IMR-90 (cell line): ENCODE results near the gene SNED1. TPM values are rescaled to one million over a fixed set of nuclear protein-coding genes. Genes with fewer than 3 reads are reported as not detected.

Experiments
- ATAC-seq: fragments of 200-7000 bp; cut with Tn5 transposase; 2 replicates; pipeline ENCODE4 v1.9.1; 2020; ENCODE audit warnings: low read depth, mild to moderate bottlenecking, moderate library complexity
- BruUV-seq: library from RNA; stranded (reverse); fragments of 400-500 nt; replicated peaks from 2 replicates; lab custom pipeline; 2021; lab: Mats Ljungman, UMichigan
- CTCF ChIA-PET: fragments of 300-600 bp; formaldehyde crosslinking; extraction: SDS; loops from one replicate; lab custom pipeline; 2021; ENCODE audit warnings: antibody characterized with exemption; lab: Yijun Ruan, JAX
- POLR2A ChIA-PET: fragments of 300-600 bp; sonication (Branson Sonifier 250); formaldehyde crosslinking; loops from one replicate; lab custom pipeline; 2022; ENCODE audit warnings: antibody characterized with exemption; ENCODE audit not compliant: unreplicated experiment; lab: Charles Lee
- DNase-seq: peaks from one replicate; pipeline ENCODE4 v3.0.0; 2013
- H2AFZ ChIP-seq: replicated peaks from 2 replicates; pipeline ENCODE3; 2013; ENCODE audit warnings: low read length, mild to moderate bottlenecking; ENCODE audit not compliant: poor library complexity
- H2AK5ac ChIP-seq: 2 replicates; pipeline ENCODE4 v1.6.1; 2013; ENCODE audit warnings: low read depth, low read length, inconsistent platforms
- H2AK9ac ChIP-seq: replicated peaks from 2 replicates; pipeline ENCODE3; 2013; ENCODE audit warnings: mild to moderate bottlenecking, low read depth, low read length, moderate library complexity; ENCODE audit not compliant: poor library complexity
- H2BK120ac ChIP-seq: 2 replicates; pipeline ENCODE4 v1.6.1; 2013; ENCODE audit warnings: low read depth, low read length, inconsistent platforms
- H2BK15ac ChIP-seq: 3 replicates; pipeline ENCODE4 v1.6.1; 2013; ENCODE audit warnings: low read depth, low read length, inconsistent platforms
- H2BK20ac ChIP-seq: 2 replicates; pipeline ENCODE4 v1.6.1; 2013; ENCODE audit warnings: low read depth, mild to moderate bottlenecking, inconsistent platforms, low read length, moderate library complexity
- H2BK5ac ChIP-seq: 2 replicates; pipeline ENCODE4 v1.6.1; 2013; ENCODE audit warnings: mild to moderate bottlenecking, low read depth, low read length, inconsistent platforms; ENCODE audit not compliant: poor library complexity, severe bottlenecking
- H3K14ac ChIP-seq: replicated peaks from 2 replicates; pipeline ENCODE4 v1.6.1; 2013; ENCODE audit warnings: low read depth, low read length, inconsistent platforms
- H3K18ac ChIP-seq: 2 replicates; pipeline ENCODE4 v1.6.1; 2013; ENCODE audit warnings: low read depth, low read length, control low read depth
- H3K23ac ChIP-seq: 2 replicates; pipeline ENCODE4 v1.6.1; 2013; ENCODE audit warnings: low read depth, low read length, inconsistent platforms
- H3K27ac ChIP-seq: 2 replicates; pipeline ENCODE4 v1.5.1; 2013; ENCODE audit warnings: mild to moderate bottlenecking, control low read depth, low read length; ENCODE audit not compliant: insufficient read depth
- H3K27me3 ChIP-seq: 2 replicates; pipeline ENCODE4 v1.6.1; 2013; ENCODE audit warnings: low read length; ENCODE audit not compliant: control insufficient read depth, insufficient read depth
- H3K36me3 ChIP-seq: 2 replicates; pipeline ENCODE4 v1.6.1; 2013; ENCODE audit warnings: low read length, mixed read lengths; ENCODE audit not compliant: control insufficient read depth, insufficient read depth
- H3K4ac ChIP-seq: 2 replicates; pipeline ENCODE4 v1.6.1; 2013; ENCODE audit warnings: low read depth, low read length, inconsistent platforms
- H3K4me1 ChIP-seq: 2 replicates; pipeline ENCODE4 v1.6.1; 2013; ENCODE audit warnings: low read length, mixed read lengths; ENCODE audit not compliant: control insufficient read depth, insufficient read depth
- H3K4me2 ChIP-seq: 2 replicates; pipeline ENCODE4 v1.6.1; 2013; ENCODE audit warnings: low read depth, mild to moderate bottlenecking, control low read depth, low read length, moderate library complexity
- H3K4me3 ChIP-seq: 2 replicates; pipeline ENCODE4 v1.5.1; 2013; ENCODE audit warnings: low read depth, mild to moderate bottlenecking, control low read depth, low read length, moderate library complexity; ENCODE audit not compliant: insufficient read depth
- H3K56ac ChIP-seq: 2 replicates; pipeline ENCODE4 v1.6.1; 2013; ENCODE audit warnings: low read length, inconsistent platforms; ENCODE audit not compliant: insufficient read depth; ENCODE audit errors: extremely low read depth
- H3K79me1 ChIP-seq, 2 experiments: 2 replicates each; pipeline ENCODE4 v1.6.1; 2013; ENCODE audit warnings: low read length in 2 of 2, inconsistent platforms in 1 of 2, low read depth in 1 of 2
- H3K9ac ChIP-seq: 2 replicates; pipeline ENCODE4 v1.6.1; 2013; ENCODE audit warnings: low read depth, low read length, control low read depth
- H3K9me1 ChIP-seq: 2 replicates; pipeline ENCODE4 v1.6.1; 2013; ENCODE audit warnings: low read length, inconsistent platforms; ENCODE audit not compliant: insufficient read depth
- H3K9me3 ChIP-seq: 2 replicates; pipeline ENCODE4 v1.6.1; 2013; ENCODE audit warnings: low read length; ENCODE audit not compliant: control insufficient read depth, insufficient read depth
- H4K20me1 ChIP-seq: 2 replicates; pipeline ENCODE4 v1.6.1; 2013; ENCODE audit warnings: low read length, inconsistent platforms; ENCODE audit not compliant: insufficient read depth
- H4K5ac ChIP-seq: 2 replicates; pipeline ENCODE4 v1.6.1; 2013; ENCODE audit warnings: mild to moderate bottlenecking, low read depth, low read length, control low read depth
- H4K8ac ChIP-seq, 2 experiments: 2 replicates each; pipeline ENCODE4 v1.6.1; 2013; ENCODE audit warnings: low read depth in 2 of 2, low read length in 2 of 2, control low read depth in 1 of 2, inconsistent platforms in 1 of 2
- H4K91ac ChIP-seq: 2 replicates; pipeline ENCODE4 v1.6.1; 2013; ENCODE audit warnings: low read depth, low read length, inconsistent platforms; ENCODE audit not compliant: insufficient read depth
- CEBPB ChIP-seq: IDR thresholded peaks from 2 replicates; pipeline ENCODE4 v1.6.1; 2012; ENCODE audit warnings: low read depth, low read length, improper control_type of control experiment
- CHD1 ChIP-seq: IDR thresholded peaks from 2 replicates; pipeline ENCODE4 v1.6.1; 2012; ENCODE audit warnings: low read depth, low read length, improper control_type of control experiment
- FOS ChIP-seq: fragments of 150-350 bp; IDR thresholded peaks from 2 replicates; pipeline ENCODE4 v1.6.1; 2016; ENCODE audit warnings: low read depth, low read length
- MAFK ChIP-seq: IDR thresholded peaks from 2 replicates; pipeline ENCODE4 v1.6.1; 2012; ENCODE audit warnings: low read depth, low read length, improper control_type of control experiment
- MAZ ChIP-seq: IDR thresholded peaks from 2 replicates; pipeline ENCODE4 v1.6.1; 2012; ENCODE audit warnings: low read depth, mild to moderate bottlenecking, low read length, improper control_type of control experiment, moderate library complexity, borderline replicate concordance
- MXI1 ChIP-seq: IDR thresholded peaks from 2 replicates; pipeline ENCODE4 v1.6.1; 2012; ENCODE audit warnings: low read depth, mild to moderate bottlenecking, low read length, moderate library complexity, borderline replicate concordance
- NFE2L2 ChIP-seq: fragments of 150-350 bp; IDR thresholded peaks from 2 replicates; pipeline ENCODE4 v1.6.1; 2016; ENCODE audit warnings: low read depth, mild to moderate bottlenecking, low read length
- RAD21 ChIP-seq: IDR thresholded peaks from 2 replicates; pipeline ENCODE4 v1.6.1; 2012; ENCODE audit warnings: low read length, improper control_type of control experiment
- RCOR1 ChIP-seq: IDR thresholded peaks from 2 replicates; pipeline ENCODE4 v1.6.1; 2012; ENCODE audit warnings: mild to moderate bottlenecking, low read length, improper control_type of control experiment; ENCODE audit not compliant: insufficient replicate concordance
- RFX5 ChIP-seq: IDR thresholded peaks from 2 replicates; pipeline ENCODE4 v1.8.0; 2012; ENCODE audit warnings: low read depth, mild to moderate bottlenecking, low read length, moderate library complexity
- SMC3 ChIP-seq: fragments of 150-350 bp; IDR thresholded peaks from 2 replicates; pipeline ENCODE4 v1.6.1; 2016; ENCODE audit warnings: low read depth, mild to moderate bottlenecking, antibody characterized with exemption, low read length, moderate library complexity
- WGBS, 2 experiments: methylation state at CpG; one replicate each; pipeline versions ENCODE4 v1.1.5 to v1.1.7; 2013; ENCODE audit warnings: missing lambda C conversion rate in 2 of 2; ENCODE audit not compliant: insufficient read length in 1 of 2; ENCODE audit errors: extremely low coverage in 2 of 2; 5-methylcytosine and 5-hydroxymethylcytosine counted together
- dilution Hi-C: fragments of 300-500 bp; cut with HindIII; formaldehyde crosslinking; loops from one replicate; pipeline ENCODE4 v1.14.3; 2018; ENCODE audit warnings: low sequenced_read_pairs; ENCODE audit not compliant: unreplicated experiment
- in situ Hi-C: fragments of 300-500 bp; cut with MboI; formaldehyde crosslinking; loops from 3 replicates; pipeline ENCODE4 v1.14.3; 2019; ENCODE audit warnings: low sequenced_read_pairs, inconsistent platforms, mixed read lengths
- intact Hi-C: fragments of 100-400 bp; cut with micrococcal nuclease; formaldehyde crosslinking; loops from 2 replicates; pipeline ENCODE4 v1.10.0; 2022
- polyA plus RNA-seq, 3 experiments: library from polyadenylated mRNA; depleted of rRNA; stranded (reverse); fragments of >200 nt; gene quantifications; 2 replicates each; pipeline ENCODE4 v1.2.3, GENCODE V29; 2012; ENCODE audit warnings: low replicate concordance in 1 of 3
- total RNA-seq: library from RNA; depleted of rRNA; stranded (reverse); fragments of >200 nt; gene quantifications from 2 replicates; pipeline ENCODE4 v1.2.3, GENCODE V29; 2012
- TF ChIP-seq, protein P1 (sequence below): fragments of 150-350 bp; IDR thresholded peaks from 2 replicates; pipeline ENCODE4 v1.6.1; 2016; ENCODE audit warnings: low read depth, mild to moderate bottlenecking, low read length, moderate library complexity, borderline replicate concordance
- TF ChIP-seq, protein P2 (sequence below): conservative IDR thresholded peaks from 2 replicates; pipeline ENCODE4 v1.5.1; 2012; ENCODE audit warnings: mild to moderate bottlenecking, low read depth, low read length, improper control_type of control experiment
- TF ChIP-seq, protein P3 (sequence below): fragments of 150-350 bp; IDR thresholded peaks from 2 replicates; pipeline ENCODE4 v1.6.1; 2017; ENCODE audit warnings: mild to moderate bottlenecking, antibody characterized with exemption, low read length, low read depth

SNED1 gene
- total and polyA plus RNA-seq, 2 of the 4 experiments (the other 2 are of a cell fraction), result 1.1 to 3.4 TPM

DNA sequence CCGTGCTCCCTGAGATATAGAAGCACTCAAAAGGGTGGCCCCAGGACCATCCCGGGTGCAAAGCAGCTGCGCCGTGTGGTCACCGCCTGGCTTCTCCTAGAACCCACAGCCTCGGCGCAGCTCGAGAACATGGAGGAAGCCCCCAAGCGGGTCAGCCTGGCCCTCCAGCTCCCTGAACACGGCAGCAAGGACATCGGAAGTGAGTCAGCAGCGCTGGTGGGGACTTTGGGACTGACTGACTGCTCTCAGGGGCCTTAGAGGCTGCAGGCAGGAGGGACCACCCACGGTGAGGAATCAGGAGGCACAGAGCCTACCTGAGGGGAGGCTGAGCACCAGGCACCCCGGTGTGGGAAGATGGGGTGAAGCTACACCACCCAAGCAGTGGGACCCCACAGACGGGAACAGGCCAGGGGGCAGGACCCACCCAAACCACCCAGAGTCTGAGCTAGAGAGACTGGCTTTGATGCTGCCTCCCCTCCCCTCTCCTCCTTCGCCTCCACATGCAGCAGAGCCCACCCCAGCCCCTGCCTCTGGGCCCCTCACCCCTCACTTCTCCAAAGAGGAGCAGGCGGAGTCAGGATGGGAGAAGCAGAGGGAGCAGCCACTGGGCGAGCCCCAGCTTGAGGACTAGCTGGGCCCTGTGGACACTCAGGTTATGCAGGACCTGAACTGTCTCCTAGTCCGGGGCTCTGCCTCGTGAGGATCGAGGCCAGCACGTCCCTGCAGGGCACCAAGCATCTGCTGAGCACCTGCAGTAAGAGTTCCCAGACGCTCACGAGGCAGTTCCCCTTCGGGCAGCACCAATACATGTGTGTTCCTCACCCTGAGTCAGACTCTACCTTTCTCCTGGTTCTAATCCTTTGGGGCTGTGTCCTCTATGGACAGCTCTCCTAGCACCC lies 75.0 kb downstream of the SNED1 start:
- in situ Hi-C loops, result loop anchor here (10.0 kb wide), 1 partner anchor 219 kb away; no protein-coding TSS in a partner anchor
- no TSS peak for BruUV-seq
- POLR2A ChIA-PET, result no interaction called here
- TF ChIP-seq SMC3 (no peak), MXI1 (no peak), RAD21 (no peak), NFE2L2 (no peak), MAFK (no peak), MAZ (no peak), CHD1 (no peak), FOS (no peak), RFX5 (no peak), CEBPB (no peak), RCOR1 (no peak)
- TF ChIP-seq, protein P1, sequence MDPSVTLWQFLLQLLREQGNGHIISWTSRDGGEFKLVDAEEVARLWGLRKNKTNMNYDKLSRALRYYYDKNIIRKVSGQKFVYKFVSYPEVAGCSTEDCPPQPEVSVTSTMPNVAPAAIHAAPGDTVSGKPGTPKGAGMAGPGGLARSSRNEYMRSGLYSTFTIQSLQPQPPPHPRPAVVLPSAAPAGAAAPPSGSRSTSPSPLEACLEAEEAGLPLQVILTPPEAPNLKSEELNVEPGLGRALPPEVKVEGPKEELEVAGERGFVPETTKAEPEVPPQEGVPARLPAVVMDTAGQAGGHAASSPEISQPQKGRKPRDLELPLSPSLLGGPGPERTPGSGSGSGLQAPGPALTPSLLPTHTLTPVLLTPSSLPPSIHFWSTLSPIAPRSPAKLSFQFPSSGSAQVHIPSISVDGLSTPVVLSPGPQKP, result no peak
- TF ChIP-seq, protein P2, sequence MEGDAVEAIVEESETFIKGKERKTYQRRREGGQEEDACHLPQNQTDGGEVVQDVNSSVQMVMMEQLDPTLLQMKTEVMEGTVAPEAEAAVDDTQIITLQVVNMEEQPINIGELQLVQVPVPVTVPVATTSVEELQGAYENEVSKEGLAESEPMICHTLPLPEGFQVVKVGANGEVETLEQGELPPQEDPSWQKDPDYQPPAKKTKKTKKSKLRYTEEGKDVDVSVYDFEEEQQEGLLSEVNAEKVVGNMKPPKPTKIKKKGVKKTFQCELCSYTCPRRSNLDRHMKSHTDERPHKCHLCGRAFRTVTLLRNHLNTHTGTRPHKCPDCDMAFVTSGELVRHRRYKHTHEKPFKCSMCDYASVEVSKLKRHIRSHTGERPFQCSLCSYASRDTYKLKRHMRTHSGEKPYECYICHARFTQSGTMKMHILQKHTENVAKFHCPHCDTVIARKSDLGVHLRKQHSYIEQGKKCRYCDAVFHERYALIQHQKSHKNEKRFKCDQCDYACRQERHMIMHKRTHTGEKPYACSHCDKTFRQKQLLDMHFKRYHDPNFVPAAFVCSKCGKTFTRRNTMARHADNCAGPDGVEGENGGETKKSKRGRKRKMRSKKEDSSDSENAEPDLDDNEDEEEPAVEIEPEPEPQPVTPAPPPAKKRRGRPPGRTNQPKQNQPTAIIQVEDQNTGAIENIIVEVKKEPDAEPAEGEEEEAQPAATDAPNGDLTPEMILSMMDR, result no peak
- TF ChIP-seq, protein P3, sequence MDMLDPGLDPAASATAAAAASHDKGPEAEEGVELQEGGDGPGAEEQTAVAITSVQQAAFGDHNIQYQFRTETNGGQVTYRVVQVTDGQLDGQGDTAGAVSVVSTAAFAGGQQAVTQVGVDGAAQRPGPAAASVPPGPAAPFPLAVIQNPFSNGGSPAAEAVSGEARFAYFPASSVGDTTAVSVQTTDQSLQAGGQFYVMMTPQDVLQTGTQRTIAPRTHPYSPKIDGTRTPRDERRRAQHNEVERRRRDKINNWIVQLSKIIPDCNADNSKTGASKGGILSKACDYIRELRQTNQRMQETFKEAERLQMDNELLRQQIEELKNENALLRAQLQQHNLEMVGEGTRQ, result no peak

More for the DNA sequence above, 75.0 kb downstream of the SNED1 start:
- DNase-seq, result no peak
- H3K9ac ChIP-seq, result no peak overlapping the region
- no peaks in the 10 kb centered on the region for H3K9me1 ChIP-seq
- no peak overlapping the region for H3K18ac ChIP-seq
- no peak for ATAC-seq
- no peak overlapping the region for H4K5ac ChIP-seq
- H2AK9ac ChIP-seq, result no peak overlapping the region
- H2BK15ac ChIP-seq, result no peak overlapping the region
- H4K20me1 ChIP-seq, result no peaks in the 10 kb centered on the region
- H3K14ac ChIP-seq, result no peak overlapping the region
- H3K4me1 ChIP-seq, result no peaks in the 10 kb centered on the region
- H3K9me3 ChIP-seq, result no peaks in the 10 kb centered on the region
- H3K27ac ChIP-seq, result no peak overlapping the region
- H2BK5ac ChIP-seq, result no peak overlapping the region
- H3K23ac ChIP-seq, result no peak overlapping the region
- no peak overlapping the region for H3K4me3 ChIP-seq
- intact Hi-C loops, result no loop called here
- no peak overlapping the region for H3K56ac ChIP-seq
- no peaks in the 10 kb centered on the region for H3K27me3 ChIP-seq
- no peak overlapping the region for H2AK5ac ChIP-seq
- H3K4ac ChIP-seq, result no peak overlapping the region
- no peak overlapping the region for H3K4me2 ChIP-seq
- dilution Hi-C loops, result no loop called here
- H4K91ac ChIP-seq, result no peak overlapping the region
- no peak overlapping the region for H4K8ac ChIP-seq
- no peaks in the 10 kb centered on the region for H3K79me1 ChIP-seq
- H2AFZ ChIP-seq, result no peak overlapping the region
- 66% methylated on average over 7 of the region's 25 CpGs; no CpG with 5 or more reads in 1 of the 2 experiments for WGBS, 2 experiments
- no peak overlapping the region for H2BK20ac ChIP-seq
- H3K36me3 ChIP-seq, result peaks cover 42% of the 10 kb centered on the region; the same call in 1 of the 2 replicates
- CTCF ChIA-PET, result interaction anchor here (0.5 kb wide), 1 partner anchor 641 kb away, joined by 4 read pairs; no protein-coding TSS in a partner anchor
- no peak overlapping the region for H2BK120ac ChIP-seq
